Muscle of arm (tissue), 12 donors: ENCODE data around the gene SULT4A1. TPM values are rescaled to one million over a fixed set of nuclear protein-coding genes. Genes with fewer than 3 reads are reported as not detected.

Source experiments
- DNase-seq: peaks from one replicate; pipeline ENCODE4 v3.0.0-alpha.2; 2013
- polyA plus RNA-seq, 12 donors: library from polyadenylated mRNA; unstranded; fragments of 120-200 nt; gene quantifications; one replicate each; pipeline ENCODE4 v1.2.1, GENCODE V29; 2013; ENCODE audit not compliant: insufficient read length in 12 of 12

Gene SULT4A1
- polyA plus RNA-seq, 12 donors = 1.3 to 5.5 (median 2.0) TPM; not detected in 1

GRCh38 chr22:43828998-43829782 lies 33.1 kb downstream of the SULT4A1 start:
- peak; percentile 58 for DNase-seq

GRCh38 chr22:43828725-43828997 lies 33.7 kb downstream of the SULT4A1 start:
- no peak for DNase-seq

GRCh38 chr22:43827926-43828724 lies 34.2 kb downstream of the SULT4A1 start:
- DNase-seq = no peak

GRCh38 chr22:43827003-43827735 lies 35.1 kb downstream of the SULT4A1 start:
- DNase-seq = no peak

- DNase-seq = no peak
Measured at GRCh38 chr22:43826142-43827002, 35.9 kb downstream of the SULT4A1 start.

GRCh38 chr22:43825651-43826050 lies 36.7 kb downstream of the SULT4A1 start:
- no peak for DNase-seq

GRCh38 chr22:43824724-43825420 lies 37.4 kb downstream of the SULT4A1 start:
- DNase-seq = no peak

GRCh38 chr22:43823911-43824665 lies 38.2 kb downstream of the SULT4A1 start:
- no peak for DNase-seq

- no peak for DNase-seq
Measured at GRCh38 chr22:43823353-43823908, 38.9 kb downstream of the SULT4A1 start.

GRCh38 chr22:43821606-43822425 lies 40.5 kb downstream of the SULT4A1 start:
- no peak for DNase-seq

GRCh38 chr22:43820651-43821305 lies 41.5 kb downstream of the SULT4A1 start:
- DNase-seq = no peak

GRCh38 chr22:43819931-43820640 lies 42.2 kb downstream of the SULT4A1 start:
- DNase-seq = no peak

GRCh38 chr22:43819421-43819921 lies 42.8 kb downstream of the SULT4A1 start:
- no peak for DNase-seq

GRCh38 chr22:43818981-43819380 lies 43.3 kb downstream of the SULT4A1 start:
- no peak for DNase-seq

GRCh38 chr22:43817402-43817801 lies 44.9 kb downstream of the SULT4A1 start:
- DNase-seq = no peak

- no peak for DNase-seq
Measured at GRCh38 chr22:43814264-43814663, 48.0 kb downstream of the SULT4A1 start.

- no peak for DNase-seq
Measured at GRCh38 chr22:43812890-43813289, 49.4 kb downstream of the SULT4A1 start.
